K562 treated with DMSO at 1 percent for 24 hours (cell line): ENCODE results near the gene CLSTN2. TPM values are rescaled to one million over a fixed set of nuclear protein-coding genes. Genes with fewer than 3 reads are reported as not detected.

Experiments used
- total RNA-seq: library from RNA; unstranded; fragments of 300-600 nt; gene quantifications from 2 replicates; pipeline ENCODE4 v1.2.3, GENCODE V29; 2022; ENCODE audit warnings: low read depth; ENCODE audit not compliant: insufficient read depth

Gene CLSTN2
- total RNA-seq = 0.05 TPM in 1 of 2 replicates, not detected in the other

GRCh38 chr3:139935016-139935865 is at the start of gene CLSTN2:
Gene CLSTN2 (plus strand): TSS chr3:139935185.

